Stomach (tissue), 4 donors: ENCODE data around the gene KIFC3.

Source experiments
- CTCF ChIP-seq, 7 experiments: fragments of 450-650 bp in 4 of 7; fragments of 200-600 bp in 3 of 7; sonication (generic) in 3 of 7; IDR thresholded peaks; one replicate each; pipeline ENCODE4 v1.5.1; 2016 to 2019; ENCODE audit warnings: antibody characterized with exemption in 7 of 7, control low read depth in 2 of 7, mild to moderate bottlenecking in 1 of 7
- EP300 ChIP-seq: sonication (generic); formaldehyde crosslinking; IDR thresholded peaks from one replicate; pipeline ENCODE4 v1.6.1; 2017; ENCODE audit warnings: antibody characterized with exemption
- POLR2A ChIP-seq, 4 donors: fragments of 450-650 bp; IDR thresholded peaks; one replicate each; pipeline ENCODE4 v1.6.1; 2016; ENCODE audit warnings: antibody characterized with exemption in 4 of 4, control low read depth in 2 of 4, mild to moderate bottlenecking in 1 of 4, moderate library complexity in 1 of 4
- POLR2AphosphoS5 ChIP-seq, 3 donors: sonication (generic); formaldehyde crosslinking; IDR thresholded peaks; one replicate each; pipeline ENCODE4 v1.6.1; 2016; ENCODE audit warnings: antibody characterized with exemption in 3 of 3

- TF ChIP-seq CTCF (IDR thresholded peaks at IDR 0.05) (no peak), EP300 (no peak), POLR2AphosphoS5 (IDR thresholded peaks at IDR 0.05) (no peak), POLR2A (IDR thresholded peaks at IDR 0.05) (no peak)
Observed at GRCh38 chr16:57830890-57831484, 28.7 kb upstream of the KIFC3 start.
